CD14-positive monocyte (primary cell): ENCODE measurements around the gene DNAJC1. TPM values are rescaled to one million over a fixed set of nuclear protein-coding genes. Genes with fewer than 3 reads are reported as not detected.

Experiments used
- DNase-seq, 3 donors: peaks; one replicate each; pipeline ENCODE4 v3.0.0-alpha.2; 2011 to 2022
- H2AFZ ChIP-seq: 2 replicates; pipeline ENCODE4 v1.6.0; 2012; ENCODE audit warnings: mild to moderate bottlenecking, low read depth, low read length, inconsistent platforms; ENCODE audit not compliant: insufficient read depth, poor library complexity, severe bottlenecking
- H3K27ac ChIP-seq, 2 donors: 1 replicate in 1 of 2; 2 replicates in 1 of 2; pipeline ENCODE4 v1.5.1; 2012 to 2013; ENCODE audit warnings: low read length in 2 of 2, control low read depth in 1 of 2, inconsistent platforms in 1 of 2, low read depth in 1 of 2, mild to moderate bottlenecking in 1 of 2
- H3K27me3 ChIP-seq, 2 donors: one replicate each; pipeline versions ENCODE4 v1.6.0 to v1.6.1; 2011 to 2013; ENCODE audit warnings: low read length in 2 of 2; ENCODE audit not compliant: control insufficient read depth in 2 of 2, insufficient read depth in 2 of 2
- H3K36me3 ChIP-seq, 2 donors: replicated peaks in 1 of 2; 1 replicate in 1 of 2; 2 replicates in 1 of 2; pipeline versions ENCODE4 v1.5.1 to v1.6.1; 2012 to 2013; ENCODE audit warnings: low read length in 2 of 2, control low read depth in 1 of 2, inconsistent platforms in 1 of 2, mild to moderate bottlenecking in 1 of 2; ENCODE audit not compliant: insufficient read depth in 2 of 2, control insufficient read depth in 1 of 2
- H3K4me1 ChIP-seq, 2 donors: 1 replicate in 1 of 2; 2 replicates in 1 of 2; pipeline versions ENCODE4 v1.5.1 to v1.6.1; 2012 to 2013; ENCODE audit warnings: low read length in 2 of 2, control low read depth in 1 of 2, inconsistent platforms in 1 of 2, mild to moderate bottlenecking in 1 of 2, moderate library complexity in 1 of 2; ENCODE audit not compliant: insufficient read depth in 2 of 2, control insufficient read depth in 1 of 2
- H3K4me2 ChIP-seq: replicated peaks from 2 replicates; pipeline ENCODE3; 2012; ENCODE audit warnings: low read length, moderate library complexity, mild to moderate bottlenecking; ENCODE audit not compliant: poor library complexity, severe bottlenecking; ENCODE audit errors: extremely low read depth
- H3K4me3 ChIP-seq, 3 experiments: fragments of 200-600 bp in 1 of 3; sonication (generic) in 1 of 3; replicated peaks in 1 of 3; 1 replicate in 2 of 3; 2 replicates in 1 of 3; pipeline ENCODE4 v1.5.1; 2011 to 2013; ENCODE audit warnings: low read length in 3 of 3, mild to moderate bottlenecking in 3 of 3, control low read depth in 2 of 3, low read depth in 2 of 3, inconsistent platforms in 1 of 3, moderate library complexity in 1 of 3
- H3K79me2 ChIP-seq: 2 replicates; pipeline ENCODE4 v1.6.0; 2012; ENCODE audit warnings: mild to moderate bottlenecking, control low read depth, inconsistent platforms, low read length, moderate library complexity; ENCODE audit not compliant: insufficient read depth
- H3K9ac ChIP-seq: 2 replicates; pipeline ENCODE4 v1.6.0; 2017; ENCODE audit warnings: low read length, mild to moderate bottlenecking; ENCODE audit not compliant: insufficient read depth, poor library complexity, severe bottlenecking
- H3K9me3 ChIP-seq, 2 donors: replicated peaks in 1 of 2; 1 replicate in 1 of 2; 2 replicates in 1 of 2; pipeline versions ENCODE4 v1.5.1 to v1.6.1; 2012 to 2013; ENCODE audit warnings: low read length in 2 of 2, control low read depth in 1 of 2; ENCODE audit not compliant: control insufficient read depth in 1 of 2, insufficient read depth in 1 of 2
- H4K20me1 ChIP-seq: 2 replicates; pipeline ENCODE4 v1.6.0; 2012; ENCODE audit warnings: mild to moderate bottlenecking, low read length, control low read depth, moderate library complexity; ENCODE audit not compliant: insufficient read depth
- H3K27ac Mint-ChIP-seq, 7 donors: one replicate each; pipeline ENCODE4 v1.8.0; 2020; ENCODE audit warnings: mild to moderate bottlenecking in 7 of 7, mixed read lengths in 7 of 7, moderate library complexity in 6 of 7, inconsistent platforms in 2 of 7
- H3K27me3 Mint-ChIP-seq, 3 donors: one replicate each; pipeline ENCODE4 v1.8.0; 2021 to 2022; ENCODE audit warnings: low read depth in 3 of 3, mild to moderate bottlenecking in 3 of 3, mixed read lengths in 3 of 3, moderate library complexity in 3 of 3, inconsistent platforms in 1 of 3
- H3K36me3 Mint-ChIP-seq, 2 donors: one replicate each; pipeline ENCODE4 v1.8.0; 2020; ENCODE audit warnings: mixed read lengths in 2 of 2, inconsistent platforms in 1 of 2, mild to moderate bottlenecking in 1 of 2
- H3K4me1 Mint-ChIP-seq: one replicate; pipeline ENCODE4 v1.8.0; 2020; ENCODE audit warnings: mild to moderate bottlenecking, mixed read lengths
- H3K4me3 Mint-ChIP-seq, 2 donors: one replicate each; pipeline ENCODE4 v1.8.0; 2020; ENCODE audit warnings: mild to moderate bottlenecking in 2 of 2, mixed read lengths in 2 of 2, moderate library complexity in 1 of 2
- H3K9me3 Mint-ChIP-seq, 7 donors: one replicate each; pipeline ENCODE4 v1.8.0; 2020 to 2022; ENCODE audit warnings: mixed read lengths in 7 of 7, mild to moderate bottlenecking in 6 of 7, moderate library complexity in 6 of 7, inconsistent platforms in 2 of 7
- WGBS: methylation state at CpG from one replicate; pipeline ENCODE4 v1.1.5; 2013; ENCODE audit warnings: missing lambda C conversion rate; ENCODE audit not compliant: insufficient coverage; 5-methylcytosine and 5-hydroxymethylcytosine counted together
- intact Hi-C, 2 donors: fragments of 100-400 bp; cut with micrococcal nuclease; formaldehyde crosslinking; loops; one replicate each; pipeline versions ENCODE4 v1.15.0 to v1.15.1; 2023
- polyA plus RNA-seq, 3 donors: library from polyadenylated mRNA; depleted of rRNA in 1 of 3; unstranded in 2 of 3; stranded (reverse) in 1 of 3; fragments of 300-500 nt in 2 of 3; fragments of >200 nt in 1 of 3; fragmentation: Illumina TruSeq in 2 of 3; gene quantifications; 1 replicate in 2 of 3; 2 replicates in 1 of 3; pipeline ENCODE4 v1.2.3, GENCODE V29; 2012 to 2021
- TF ChIP-seq, protein P1 (sequence below): fragments of 200-600 bp; IDR thresholded peaks from one replicate; pipeline ENCODE4 v1.8.0; 2022; ENCODE audit warnings: antibody characterized with exemption, mild to moderate bottlenecking

DNAJC1 gene
- polyA plus RNA-seq, 3 donors: 11.4 to 12.9 (median 12.5) TPM

DNA sequence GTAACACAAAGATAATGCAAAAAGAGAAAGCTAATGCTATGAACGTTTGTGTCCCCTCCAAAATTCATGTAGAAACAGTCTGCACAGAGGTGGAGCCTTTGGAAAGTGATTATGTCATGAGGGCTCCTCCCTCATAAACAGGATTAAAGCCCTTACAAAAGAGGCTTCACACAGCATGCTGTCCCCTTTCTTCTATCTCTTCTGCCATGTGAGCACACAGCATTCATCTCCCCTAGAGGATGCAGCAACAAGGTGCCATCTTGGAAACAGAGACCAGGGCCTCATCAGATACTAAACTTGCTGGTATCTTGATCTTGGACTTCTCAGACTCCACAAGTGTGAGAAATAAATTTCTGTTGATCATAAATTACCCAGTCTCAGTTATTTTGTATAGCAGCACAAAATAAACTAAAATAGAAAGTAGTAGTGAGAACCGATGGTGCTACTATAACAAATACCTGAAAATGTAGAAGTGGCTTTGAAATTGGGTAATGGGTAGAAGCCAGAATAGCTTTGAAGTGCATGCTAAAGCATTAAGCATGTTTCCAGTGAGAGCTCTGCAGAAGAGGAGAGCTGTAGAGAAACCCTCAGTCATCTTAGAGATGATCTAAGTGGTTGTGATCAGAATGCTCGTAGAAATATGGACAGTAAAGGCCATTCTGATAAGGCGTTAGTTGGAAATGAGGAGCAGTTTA lies 108.7 kb downstream of the DNAJC1 start:
- H3K4me3 ChIP-seq: no peak overlapping the region
- H3K4me1 ChIP-seq: no peaks in the 10 kb centered on the region
- TF ChIP-seq, protein P1, sequence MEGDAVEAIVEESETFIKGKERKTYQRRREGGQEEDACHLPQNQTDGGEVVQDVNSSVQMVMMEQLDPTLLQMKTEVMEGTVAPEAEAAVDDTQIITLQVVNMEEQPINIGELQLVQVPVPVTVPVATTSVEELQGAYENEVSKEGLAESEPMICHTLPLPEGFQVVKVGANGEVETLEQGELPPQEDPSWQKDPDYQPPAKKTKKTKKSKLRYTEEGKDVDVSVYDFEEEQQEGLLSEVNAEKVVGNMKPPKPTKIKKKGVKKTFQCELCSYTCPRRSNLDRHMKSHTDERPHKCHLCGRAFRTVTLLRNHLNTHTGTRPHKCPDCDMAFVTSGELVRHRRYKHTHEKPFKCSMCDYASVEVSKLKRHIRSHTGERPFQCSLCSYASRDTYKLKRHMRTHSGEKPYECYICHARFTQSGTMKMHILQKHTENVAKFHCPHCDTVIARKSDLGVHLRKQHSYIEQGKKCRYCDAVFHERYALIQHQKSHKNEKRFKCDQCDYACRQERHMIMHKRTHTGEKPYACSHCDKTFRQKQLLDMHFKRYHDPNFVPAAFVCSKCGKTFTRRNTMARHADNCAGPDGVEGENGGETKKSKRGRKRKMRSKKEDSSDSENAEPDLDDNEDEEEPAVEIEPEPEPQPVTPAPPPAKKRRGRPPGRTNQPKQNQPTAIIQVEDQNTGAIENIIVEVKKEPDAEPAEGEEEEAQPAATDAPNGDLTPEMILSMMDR: no peak
- H3K9me3 Mint-ChIP-seq: peaks cover 3 to 26% (median 14%) of the 10 kb centered on the region in 7 donors
- WGBS: 100% methylated on average over 2 of the region's 4 CpGs
- H3K27ac ChIP-seq: no peak overlapping the region
- peaks cover 2 to 18% of the 10 kb centered on the region in 2 donors for H3K36me3 ChIP-seq
- H3K4me1 Mint-ChIP-seq: no peaks in the 10 kb centered on the region
- no peaks in the 10 kb centered on the region for H3K79me2 ChIP-seq
- no peaks in the 10 kb centered on the region for H3K27me3 Mint-ChIP-seq
- H3K27ac Mint-ChIP-seq: no peak overlapping the region
- intact Hi-C loops: no loop called here
- no peak overlapping the region for H3K4me3 Mint-ChIP-seq
- H3K9ac ChIP-seq: no peak overlapping the region
- no peaks in the 10 kb centered on the region for H4K20me1 ChIP-seq
- no peaks in the 10 kb centered on the region for H3K27me3 ChIP-seq
- no peak for DNase-seq
- H3K4me2 ChIP-seq: no peak overlapping the region
- H3K9me3 ChIP-seq: peaks cover 0 to 14% of the 10 kb centered on the region in 2 donors
- no peak overlapping the region for H2AFZ ChIP-seq
- peaks cover 27 to 60% of the 10 kb centered on the region in 2 donors for H3K36me3 Mint-ChIP-seq

DNA sequence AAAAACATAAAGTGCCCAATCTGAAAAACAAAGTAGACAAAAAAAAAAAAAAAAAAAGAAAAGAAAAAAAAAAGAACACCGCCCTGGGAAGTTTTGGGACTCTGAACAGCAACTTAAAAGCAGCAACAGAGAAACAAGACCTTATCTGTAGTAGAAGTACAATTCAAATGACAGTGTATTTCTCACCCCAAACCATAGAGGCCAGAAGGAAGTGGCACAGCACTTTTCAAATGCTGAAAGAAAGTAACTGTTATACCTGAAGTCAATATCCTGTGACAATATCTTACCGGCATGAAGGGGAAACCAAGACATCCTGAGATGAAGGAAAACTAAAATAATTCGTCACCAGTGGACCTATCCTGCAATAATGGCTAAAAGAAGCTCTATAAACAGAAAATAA lies 112.1 kb downstream of the DNAJC1 start:
- Histone ChIP-seq H3K36me3 (peaks cover 0 to 9% of the 10 kb centered on the region in 2 donors), H3K27ac (no peak overlapping the region), H4K20me1 (no peaks in the 10 kb centered on the region), H3K4me3 (no peak overlapping the region), H3K79me2 (no peaks in the 10 kb centered on the region), H3K27me3 (no peaks in the 10 kb centered on the region), H3K9me3 (peaks cover 0 to 5% of the 10 kb centered on the region in 2 donors), H2AFZ (no peak overlapping the region), H3K4me2 (no peak overlapping the region), H3K9ac (no peak overlapping the region), H3K4me1 (no peaks in the 10 kb centered on the region)
- H3K27ac Mint-ChIP-seq: no peak overlapping the region
- H3K9me3 Mint-ChIP-seq: peaks cover 10 to 22% (median 19%) of the 10 kb centered on the region in 7 donors
- intact Hi-C loops: no loop called here
- H3K4me3 Mint-ChIP-seq: no peak overlapping the region
- DNase-seq: no peak
- peaks cover 2% of the 10 kb centered on the region for H3K4me1 Mint-ChIP-seq
- peaks cover 19 to 39% of the 10 kb centered on the region in 2 donors for H3K36me3 Mint-ChIP-seq
- WGBS: no CpG with 5 or more reads among the region's 3 CpGs
- TF ChIP-seq, protein P1: no peak
- H3K27me3 Mint-ChIP-seq: peaks cover 0 to 2% (median 0%) of the 10 kb centered on the region in 3 donors
